Right lobe of liver (tissue), 4 donors: ENCODE data around the gene SUCLG2.

Experiments
- POLR2A ChIP-seq: fragments of 450-650 bp; IDR thresholded peaks from one replicate; pipeline ENCODE4 v1.6.1; 2017; ENCODE audit warnings: antibody characterized with exemption, mild to moderate bottlenecking
- TF ChIP-seq, protein P1 (sequence below), 4 donors: fragments of 200-600 bp in 3 of 4; fragments of 450-650 bp in 1 of 4; IDR thresholded peaks; one replicate each; pipeline versions ENCODE4 v1.5.1 to v1.8.0; 2016 to 2022; ENCODE audit warnings: antibody characterized with exemption in 4 of 4, mild to moderate bottlenecking in 2 of 4
- donor health status: DM: no; HTN: no; CAD: no.
- donor health status: DM: no; HTN: no; CAD: no.
- donor health status: DM: no; HTN: yes; CAD: no.

DNA sequence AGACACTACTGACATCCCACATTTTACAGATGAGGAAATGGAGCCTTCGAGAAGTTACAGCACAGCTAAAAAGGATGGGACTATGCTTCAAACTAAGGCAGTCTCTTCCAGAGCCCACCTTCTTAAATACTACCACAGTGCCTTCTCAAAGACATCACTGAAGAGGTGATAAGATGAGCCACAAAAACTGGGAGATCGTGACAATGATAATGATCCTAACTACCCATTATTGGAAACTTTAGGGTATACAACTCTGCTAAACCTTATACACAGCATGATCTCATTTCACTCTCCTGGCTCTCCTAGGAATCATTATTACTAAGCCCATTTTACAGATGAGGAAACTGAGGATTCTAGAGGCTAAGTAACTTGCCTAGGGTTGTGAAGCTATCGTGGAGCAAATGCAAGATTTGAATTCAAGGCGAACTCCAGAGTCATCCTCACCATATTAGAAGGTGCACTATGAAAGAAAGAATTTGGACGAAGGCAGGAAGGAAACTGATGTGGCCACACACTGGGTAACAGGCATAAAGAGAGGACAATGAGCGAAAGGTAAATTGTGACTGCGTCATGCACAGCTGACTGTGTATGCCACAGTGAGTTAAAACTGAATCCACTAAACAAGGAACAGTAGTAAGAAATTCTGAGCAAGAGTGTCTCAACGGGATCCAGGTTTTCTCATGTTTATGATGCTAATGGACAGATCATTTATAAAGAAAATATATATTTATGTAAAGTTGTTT is 55.4 kb downstream of the SUCLG2 start:
- no peak for TF ChIP-seq POLR2A
- TF ChIP-seq, protein P1, sequence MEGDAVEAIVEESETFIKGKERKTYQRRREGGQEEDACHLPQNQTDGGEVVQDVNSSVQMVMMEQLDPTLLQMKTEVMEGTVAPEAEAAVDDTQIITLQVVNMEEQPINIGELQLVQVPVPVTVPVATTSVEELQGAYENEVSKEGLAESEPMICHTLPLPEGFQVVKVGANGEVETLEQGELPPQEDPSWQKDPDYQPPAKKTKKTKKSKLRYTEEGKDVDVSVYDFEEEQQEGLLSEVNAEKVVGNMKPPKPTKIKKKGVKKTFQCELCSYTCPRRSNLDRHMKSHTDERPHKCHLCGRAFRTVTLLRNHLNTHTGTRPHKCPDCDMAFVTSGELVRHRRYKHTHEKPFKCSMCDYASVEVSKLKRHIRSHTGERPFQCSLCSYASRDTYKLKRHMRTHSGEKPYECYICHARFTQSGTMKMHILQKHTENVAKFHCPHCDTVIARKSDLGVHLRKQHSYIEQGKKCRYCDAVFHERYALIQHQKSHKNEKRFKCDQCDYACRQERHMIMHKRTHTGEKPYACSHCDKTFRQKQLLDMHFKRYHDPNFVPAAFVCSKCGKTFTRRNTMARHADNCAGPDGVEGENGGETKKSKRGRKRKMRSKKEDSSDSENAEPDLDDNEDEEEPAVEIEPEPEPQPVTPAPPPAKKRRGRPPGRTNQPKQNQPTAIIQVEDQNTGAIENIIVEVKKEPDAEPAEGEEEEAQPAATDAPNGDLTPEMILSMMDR (IDR thresholded peaks at IDR 0.05) = no peak
